K562 (cell line): Measurements from ENCODE around the gene CNTNAP3B. TPM values are rescaled to one million over a fixed set of nuclear protein-coding genes. Genes with fewer than 3 reads are reported as not detected.
"Not testable (repeated sequence)": the region's sequence is repeated elsewhere in the genome, so short reads cannot be mapped to it uniquely, and the experiment has no call there.

Source experiments
- ATAC-seq: fragments of 200-7000 bp; cut with Tn5 transposase; 3 replicates; pipeline ENCODE4 v1.9.1; 2020; ENCODE audit warnings: moderate library complexity
- BruUV-seq: library from RNA; stranded (reverse); fragments of 400-500 nt; replicated peaks from 2 replicates; lab custom pipeline; 2021; lab: Mats Ljungman, UMichigan
- CTCF ChIA-PET: fragments of 300-600 bp; formaldehyde crosslinking; extraction: SDS; loops from one replicate; lab custom pipeline; 2021; ENCODE audit warnings: low intra/inter-chr PET ratio; lab: Yijun Ruan, JAX
- POLR2A ChIA-PET: fragments of 300-600, 350-650 bp; sonication (Branson Sonifier 250); formaldehyde crosslinking; extraction: SDS; loops from one replicate; lab custom pipeline; 2021; ENCODE audit warnings: antibody characterized with exemption, inconsistent platforms; lab: Yijun Ruan, JAX
- DNase-seq, 4 experiments: peaks; one replicate each; pipeline versions ENCODE4 v3.0.0 to v3.0.0-alpha.2; 2011 to 2018; ENCODE audit warnings: low spot score in 3 of 4, mixed read lengths in 3 of 4; ENCODE audit errors: extremely low read depth in 1 of 4
- FAIRE-seq: peaks from 2 replicates; lab custom pipeline; 2011; peaks lifted over from hg19 to GRCh38; lab: Jason Lieb, UNC
- H2AFZ ChIP-seq: 2 replicates; pipeline ENCODE4 v1.6.0; 2011; ENCODE audit warnings: low read depth, low read length, control low read depth, inconsistent platforms
- H3K27ac ChIP-seq: fragments of 200-600 bp; 3 replicates; pipeline ENCODE4 v1.8.0; 2011; ENCODE audit warnings: low read depth, mild to moderate bottlenecking, control low read depth, inconsistent platforms, low read length, moderate library complexity, mixed read lengths; ENCODE audit errors: extremely low read depth
- H3K27me3 ChIP-seq, 2 experiments: fragments of 300-600 bp in 1 of 2; 2 replicates in 1 of 2; 3 replicates in 1 of 2; pipeline versions ENCODE4 v1.6.0 to v1.8.0; 2011; ENCODE audit warnings: inconsistent platforms in 2 of 2, low read length in 2 of 2, mild to moderate bottlenecking in 1 of 2, mixed read lengths in 1 of 2, moderate library complexity in 1 of 2; ENCODE audit not compliant: control insufficient read depth in 2 of 2, insufficient read depth in 2 of 2
- H3K36me3 ChIP-seq: fragments of 300-600 bp; 3 replicates; pipeline ENCODE4 v1.8.0; 2011; ENCODE audit warnings: mild to moderate bottlenecking, low read length, inconsistent platforms; ENCODE audit not compliant: control insufficient read depth, insufficient read depth
- H3K4me1 ChIP-seq, 2 experiments: fragments of 200-600 bp in 1 of 2; replicated peaks in 1 of 2; 2 replicates in 1 of 2; 3 replicates in 1 of 2; pipeline versions ENCODE4 v1.5.1 to v1.8.0; 2011; ENCODE audit warnings: inconsistent platforms in 2 of 2, low read length in 2 of 2, mild to moderate bottlenecking in 1 of 2, mixed read lengths in 1 of 2, moderate library complexity in 1 of 2; ENCODE audit not compliant: control insufficient read depth in 2 of 2, insufficient read depth in 2 of 2
- H3K4me2 ChIP-seq: 2 replicates; pipeline ENCODE4 v1.6.1; 2011; ENCODE audit warnings: low read length, control low read depth, inconsistent platforms, mixed read lengths; ENCODE audit not compliant: insufficient read depth
- H3K4me3 ChIP-seq: fragments of 200-600 bp; sonication (generic), shearing (Covaris generic); 2 replicates; pipeline ENCODE4 v1.5.1; 2016; ENCODE audit warnings: control low read depth, inconsistent platforms
- H3K79me2 ChIP-seq: fragments of 200-600 bp; 3 replicates; pipeline ENCODE4 v1.8.0; 2011; ENCODE audit warnings: low read length, inconsistent platforms; ENCODE audit not compliant: control insufficient read depth, insufficient read depth
- H3K9ac ChIP-seq, 2 experiments: 2 replicates each; pipeline versions ENCODE4 v1.6.0 to v1.6.1; 2011; ENCODE audit warnings: low read depth in 2 of 2, low read length in 2 of 2, control low read depth in 1 of 2, inconsistent platforms in 1 of 2, mild to moderate bottlenecking in 1 of 2, mixed read lengths in 1 of 2; ENCODE audit not compliant: insufficient read depth in 1 of 2
- H3K9me1 ChIP-seq: one replicate; pipeline ENCODE4 v1.6.0; 2011; ENCODE audit warnings: inconsistent platforms, mild to moderate bottlenecking, low read length, moderate library complexity; ENCODE audit not compliant: control insufficient read depth, insufficient read depth
- H3K9me3 ChIP-seq: replicated peaks from 2 replicates; pipeline ENCODE4 v1.5.1; 2011; ENCODE audit warnings: low read depth, low read length, inconsistent platforms; ENCODE audit not compliant: control insufficient read depth, insufficient read depth
- H4K20me1 ChIP-seq: replicated peaks from 2 replicates; pipeline ENCODE4 v1.6.1; 2011; ENCODE audit warnings: low read length, inconsistent platforms, mixed read lengths; ENCODE audit not compliant: control insufficient read depth, insufficient read depth
- WGBS: fragments of 100-300 bp; shearing (Covaris generic); methylation state at CpG from one replicate; pipeline ENCODE4 v1.1.6; 2016; ENCODE audit warnings: low coverage, mixed read lengths; ENCODE audit not compliant: insufficient coverage; ENCODE audit errors: missing lambda C conversion rate; 5-methylcytosine and 5-hydroxymethylcytosine counted together
- in situ Hi-C: fragments of 300-500 bp; cut with MboI; formaldehyde crosslinking; loops from 4 replicates; pipeline ENCODE4 v1.15.0; 2018; ENCODE audit warnings: inconsistent platforms, mixed read lengths
- intact Hi-C: fragments of 100-400 bp; cut with micrococcal nuclease; formaldehyde crosslinking; loops from 2 replicates; pipeline ENCODE4 v1.14.2; 2022
- polyA plus RNA-seq, 8 experiments: library from polyadenylated mRNA; depleted of rRNA in 4 of 8; stranded (reverse) in 5 of 8; unstranded in 3 of 8; fragments of >200 nt; fragmentation: Nextera tagmentation in 2 of 8; fragmentation: Illumina TruSeq in 1 of 8; extraction: Ambion mirVana in 2 of 8; extraction: Trizol in 1 of 8; gene quantifications; 2 replicates each; pipeline versions ENCODE4 v1.2.1 to v1.2.3, GENCODE V29; 2011 to 2014; ENCODE audit warnings: inconsistent platforms in 1 of 8, missing spikeins in 1 of 8
- total RNA-seq, 7 experiments: library from RNA; depleted of rRNA in 6 of 7; stranded (reverse); fragments of >200 nt in 6 of 7; fragmentation: Illumina TruSeq in 2 of 7; extraction: Trizol in 2 of 7; gene quantifications; 2 replicates each; pipeline versions ENCODE4 v1.2.1 to v1.2.3, GENCODE V29; 2011 to 2021; ENCODE audit warnings: low replicate concordance in 1 of 7

Gene CNTNAP3B
- total and polyA plus RNA-seq, 9 of the 15 experiments (the other 6 are each of a cell fraction or from before 2014, with no cell fraction given), result 0.27 to 1.5 (median 1.00) TPM

GRCh38 chr9:42071026-42071425 is 58.2 kb downstream of the CNTNAP3B start:
- H3K9ac ChIP-seq, H4K20me1 ChIP-seq, intact Hi-C loops, H3K36me3 ChIP-seq, CTCF ChIA-PET, H3K4me2 ChIP-seq, in situ Hi-C loops, H2AFZ ChIP-seq, H3K27ac ChIP-seq, H3K9me1 ChIP-seq, DNase-seq, H3K4me3 ChIP-seq, H3K79me2 ChIP-seq, H3K4me1 ChIP-seq, BruUV-seq, ATAC-seq, H3K27me3 ChIP-seq, FAIRE-seq, POLR2A ChIA-PET, H3K9me3 ChIP-seq: not testable (repeated sequence)
- no CpG with 5 or more reads among the region's 4 CpGs for WGBS

GRCh38 chr9:42070035-42070799 is 59.0 kb downstream of the CNTNAP3B start:
- H3K4me2 ChIP-seq, FAIRE-seq, H3K27me3 ChIP-seq, intact Hi-C loops, CTCF ChIA-PET, DNase-seq, H3K27ac ChIP-seq, H3K9ac ChIP-seq, H3K9me3 ChIP-seq, ATAC-seq, H3K9me1 ChIP-seq, in situ Hi-C loops, BruUV-seq, H2AFZ ChIP-seq, H3K79me2 ChIP-seq, H3K36me3 ChIP-seq, POLR2A ChIA-PET, H4K20me1 ChIP-seq, H3K4me3 ChIP-seq, H3K4me1 ChIP-seq: not testable (repeated sequence)
- WGBS, result 0% methylated on average over 1 of the region's 11 CpGs

GRCh38 chr9:42053874-42054273 is 75.4 kb downstream of the CNTNAP3B start:
- intact Hi-C loops, H3K27me3 ChIP-seq, DNase-seq, H3K9me3 ChIP-seq, POLR2A ChIA-PET, ATAC-seq, CTCF ChIA-PET, H3K4me2 ChIP-seq, H3K36me3 ChIP-seq, H2AFZ ChIP-seq, H4K20me1 ChIP-seq, in situ Hi-C loops, H3K27ac ChIP-seq, H3K4me3 ChIP-seq, H3K9me1 ChIP-seq, H3K9ac ChIP-seq, BruUV-seq, H3K79me2 ChIP-seq, H3K4me1 ChIP-seq, FAIRE-seq: not testable (repeated sequence)
- 0% methylated on average over 1 of the region's 1 CpG for WGBS

GRCh38 chr9:42050701-42051100 is 78.5 kb downstream of the CNTNAP3B start:
- POLR2A ChIA-PET, H3K27ac ChIP-seq, H3K9me1 ChIP-seq, CTCF ChIA-PET, DNase-seq, FAIRE-seq, ATAC-seq, H3K4me2 ChIP-seq, H3K27me3 ChIP-seq, H3K4me1 ChIP-seq, H3K9me3 ChIP-seq, H3K79me2 ChIP-seq, H3K9ac ChIP-seq, BruUV-seq, H3K36me3 ChIP-seq, H3K4me3 ChIP-seq, H4K20me1 ChIP-seq, intact Hi-C loops, H2AFZ ChIP-seq, in situ Hi-C loops: not testable (repeated sequence)
- WGBS, result no CpG with 5 or more reads among the region's 2 CpGs
